ENCODE data around the gene PDC.

- TF ChIP-seq CTCF (conservative IDR thresholded peaks at IDR 0.05) (no peak), EZH2 (IDR thresholded peaks at IDR 0.05; ENCODE audit: low read depth) (no peak)
Measured at GRCh38 chr1:186463511-186463910, 2.6 kb upstream of the PDC start.
